ENCODE measurements around the gene GUCY1A1. TPM values are rescaled to one million over a fixed set of nuclear protein-coding genes. Genes with fewer than 3 reads are reported as not detected.

The GUCY1A1 gene
- total RNA-seq, 1 donor from 2014 or later: 1.0 TPM

DNA sequence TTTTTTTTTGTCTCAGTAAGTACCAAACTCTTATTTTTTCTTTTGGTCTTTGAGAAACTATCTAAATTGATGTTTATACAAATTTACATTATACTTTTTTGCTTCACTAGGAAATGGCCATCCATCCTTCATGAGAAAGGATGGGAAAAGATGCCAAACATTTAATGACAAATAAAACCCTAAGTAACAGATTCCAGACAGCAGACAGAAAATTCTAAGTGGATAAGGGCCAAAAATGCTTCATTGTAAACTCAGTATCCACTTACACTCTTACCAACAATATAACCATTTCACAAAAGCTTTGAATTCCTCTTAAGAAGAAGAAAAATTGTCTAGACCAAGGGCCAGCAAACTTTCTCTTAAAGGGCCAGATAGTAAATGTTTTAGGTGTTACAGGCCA is 95.7 kb downstream of the GUCY1A1 start:
- no peaks in the 10 kb centered on the region for H3K4me1 Mint-ChIP-seq (ENCODE audit: low read depth, unreplicated experiment)
- Histone ChIP-seq H3K27me3 (ENCODE audit: insufficient read depth, low read length) (no peaks in the 10 kb centered on the region), H3K4me1 (ENCODE audit: insufficient read depth, low read length) (no peaks in the 10 kb centered on the region), H4K20me1 (ENCODE audit: insufficient read depth, low read length) (no peaks in the 10 kb centered on the region), H3K27ac (ENCODE audit: low read depth, low read length) (no peak overlapping the region), H3K79me2 (ENCODE audit: insufficient read depth, low read length) (no peaks in the 10 kb centered on the region), H3K9me3 (ENCODE audit: insufficient read depth, low read depth, low read length) (no peaks in the 10 kb centered on the region), H3K9ac (ENCODE audit: low read length) (no peak overlapping the region), H3K36me3 (ENCODE audit: insufficient read depth, low read length) (no peaks in the 10 kb centered on the region), H3K4me2 (ENCODE audit: low read length) (no peak overlapping the region), H2AFZ (ENCODE audit: low read depth, low read length) (no peak overlapping the region), H3K4me3 (ENCODE audit: insufficient read depth, low read depth, low read length) (no peak overlapping the region)
- no peaks in the 10 kb centered on the region for H3K9me3 Mint-ChIP-seq (ENCODE audit: unreplicated experiment)
- no peak overlapping the region for H3K27ac Mint-ChIP-seq (ENCODE audit: unreplicated experiment)
- FAIRE-seq (no peak), DNase-seq (ENCODE audit: low read depth) (no peak)
- H3K36me3 Mint-ChIP-seq (ENCODE audit: low read depth, unreplicated experiment): no peaks in the 10 kb centered on the region
- no peak for TF ChIP-seq EZH2 (IDR thresholded peaks at IDR 0.05; ENCODE audit: insufficient read depth, low read length)
- TF ChIP-seq, protein P1, sequence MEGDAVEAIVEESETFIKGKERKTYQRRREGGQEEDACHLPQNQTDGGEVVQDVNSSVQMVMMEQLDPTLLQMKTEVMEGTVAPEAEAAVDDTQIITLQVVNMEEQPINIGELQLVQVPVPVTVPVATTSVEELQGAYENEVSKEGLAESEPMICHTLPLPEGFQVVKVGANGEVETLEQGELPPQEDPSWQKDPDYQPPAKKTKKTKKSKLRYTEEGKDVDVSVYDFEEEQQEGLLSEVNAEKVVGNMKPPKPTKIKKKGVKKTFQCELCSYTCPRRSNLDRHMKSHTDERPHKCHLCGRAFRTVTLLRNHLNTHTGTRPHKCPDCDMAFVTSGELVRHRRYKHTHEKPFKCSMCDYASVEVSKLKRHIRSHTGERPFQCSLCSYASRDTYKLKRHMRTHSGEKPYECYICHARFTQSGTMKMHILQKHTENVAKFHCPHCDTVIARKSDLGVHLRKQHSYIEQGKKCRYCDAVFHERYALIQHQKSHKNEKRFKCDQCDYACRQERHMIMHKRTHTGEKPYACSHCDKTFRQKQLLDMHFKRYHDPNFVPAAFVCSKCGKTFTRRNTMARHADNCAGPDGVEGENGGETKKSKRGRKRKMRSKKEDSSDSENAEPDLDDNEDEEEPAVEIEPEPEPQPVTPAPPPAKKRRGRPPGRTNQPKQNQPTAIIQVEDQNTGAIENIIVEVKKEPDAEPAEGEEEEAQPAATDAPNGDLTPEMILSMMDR (IDR thresholded peaks at IDR 0.05; ENCODE audit: insufficient read depth, low read depth, low read length): no peak
- H3K4me3 Mint-ChIP-seq (ENCODE audit: unreplicated experiment): no peak overlapping the region
- H3K27me3 Mint-ChIP-seq (ENCODE audit: low read depth, unreplicated experiment): no peaks in the 10 kb centered on the region

GRCh38 chr4:155763551-155763950 is 96.9 kb downstream of the GUCY1A1 start:
- H3K36me3 Mint-ChIP-seq (ENCODE audit: low read depth, unreplicated experiment): no peaks in the 10 kb centered on the region
- no peaks in the 10 kb centered on the region for H3K9me3 ChIP-seq (ENCODE audit: insufficient read depth, low read depth, low read length)
- no peaks in the 10 kb centered on the region for H4K20me1 ChIP-seq (ENCODE audit: insufficient read depth, low read length)
- H3K4me2 ChIP-seq (ENCODE audit: low read length): no peak overlapping the region
- H3K9me3 Mint-ChIP-seq (ENCODE audit: unreplicated experiment): no peaks in the 10 kb centered on the region
- H3K27ac Mint-ChIP-seq (ENCODE audit: unreplicated experiment): no peak overlapping the region
- TF ChIP-seq EZH2 (IDR thresholded peaks at IDR 0.05; ENCODE audit: insufficient read depth, low read length): no peak
- TF ChIP-seq, protein P1 (IDR thresholded peaks at IDR 0.05; ENCODE audit: insufficient read depth, low read depth, low read length): no peak
- no peaks in the 10 kb centered on the region for H3K27me3 Mint-ChIP-seq (ENCODE audit: low read depth, unreplicated experiment)
- no peaks in the 10 kb centered on the region for H3K79me2 ChIP-seq (ENCODE audit: insufficient read depth, low read length)
- no peaks in the 10 kb centered on the region for H3K27me3 ChIP-seq (ENCODE audit: insufficient read depth, low read length)
- no peak for FAIRE-seq
- no peak overlapping the region for H3K4me3 ChIP-seq (ENCODE audit: insufficient read depth, low read depth, low read length)
- no peaks in the 10 kb centered on the region for H3K36me3 ChIP-seq (ENCODE audit: insufficient read depth, low read length)
- no peak overlapping the region for H3K4me3 Mint-ChIP-seq (ENCODE audit: unreplicated experiment)
- H3K4me1 Mint-ChIP-seq (ENCODE audit: low read depth, unreplicated experiment): no peaks in the 10 kb centered on the region
- no peaks in the 10 kb centered on the region for H3K4me1 ChIP-seq (ENCODE audit: insufficient read depth, low read length)
- no peak for DNase-seq (ENCODE audit: low read depth)
- H2AFZ ChIP-seq (ENCODE audit: low read depth, low read length): no peak overlapping the region
- no peak overlapping the region for H3K9ac ChIP-seq (ENCODE audit: low read length)
- no peak overlapping the region for H3K27ac ChIP-seq (ENCODE audit: low read depth, low read length)

DNA sequence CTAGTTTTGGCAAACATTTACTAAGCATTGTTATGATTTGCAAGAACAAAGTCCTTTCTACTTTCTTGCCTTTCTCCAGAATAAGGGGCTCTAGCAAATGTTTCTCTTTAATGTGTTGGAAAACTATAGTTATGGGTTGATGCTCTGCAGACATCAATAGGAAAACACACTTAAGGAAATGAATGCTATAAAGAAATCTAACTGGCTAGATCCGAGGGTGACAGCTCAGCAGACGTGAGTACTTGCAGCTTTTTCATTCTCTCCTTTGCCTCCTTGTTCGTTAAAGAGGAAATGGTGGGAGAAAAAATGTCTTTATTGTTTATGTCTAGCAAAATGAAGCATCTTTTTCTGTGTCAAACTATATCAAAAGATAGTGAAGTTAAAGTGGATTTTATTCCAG is 98.5 kb downstream of the GUCY1A1 start:
- no peak for DNase-seq (ENCODE audit: low read depth)
- no peak overlapping the region for H3K4me3 Mint-ChIP-seq (ENCODE audit: unreplicated experiment)
- no peak for FAIRE-seq

More for the DNA sequence above, 98.5 kb downstream of the GUCY1A1 start:
- no peak overlapping the region for H3K4me2 ChIP-seq (ENCODE audit: low read length)
- H3K9ac ChIP-seq (ENCODE audit: low read length): no peak overlapping the region
- H3K27me3 Mint-ChIP-seq (ENCODE audit: low read depth, unreplicated experiment): no peaks in the 10 kb centered on the region
- no peaks in the 10 kb centered on the region for H3K4me1 Mint-ChIP-seq (ENCODE audit: low read depth, unreplicated experiment)
- no peaks in the 10 kb centered on the region for H3K27me3 ChIP-seq (ENCODE audit: insufficient read depth, low read length)
- no peak overlapping the region for H3K27ac Mint-ChIP-seq (ENCODE audit: unreplicated experiment)
- H3K4me1 ChIP-seq (ENCODE audit: insufficient read depth, low read length): no peaks in the 10 kb centered on the region
- TF ChIP-seq EZH2 (IDR thresholded peaks at IDR 0.05; ENCODE audit: insufficient read depth, low read length): no peak
- TF ChIP-seq, protein P1 (IDR thresholded peaks at IDR 0.05; ENCODE audit: insufficient read depth, low read depth, low read length): no peak
- H3K36me3 Mint-ChIP-seq (ENCODE audit: low read depth, unreplicated experiment): no peaks in the 10 kb centered on the region
- H3K9me3 Mint-ChIP-seq (ENCODE audit: unreplicated experiment): no peaks in the 10 kb centered on the region
- no peak overlapping the region for H3K27ac ChIP-seq (ENCODE audit: low read depth, low read length)
- no peak overlapping the region for H3K4me3 ChIP-seq (ENCODE audit: insufficient read depth, low read depth, low read length)
- H2AFZ ChIP-seq (ENCODE audit: low read depth, low read length): no peak overlapping the region
- H3K9me3 ChIP-seq (ENCODE audit: insufficient read depth, low read depth, low read length): no peaks in the 10 kb centered on the region
- H3K79me2 ChIP-seq (ENCODE audit: insufficient read depth, low read length): no peaks in the 10 kb centered on the region
- no peaks in the 10 kb centered on the region for H4K20me1 ChIP-seq (ENCODE audit: insufficient read depth, low read length)
- no peaks in the 10 kb centered on the region for H3K36me3 ChIP-seq (ENCODE audit: insufficient read depth, low read length)
